Suprapubic skin (tissue), 4 donors: ENCODE data around the gene B3GNT9. TPM values are rescaled to one million over a fixed set of nuclear protein-coding genes. Genes with fewer than 3 reads are reported as not detected.

ENCODE experiments used
- DNase-seq, 2 donors: peaks; one replicate each; pipeline ENCODE4 v3.0.0-alpha.2; 2019; ENCODE audit warnings: low spot score in 2 of 2
- H3K27ac ChIP-seq: fragments of 200-600 bp; sonication (generic); one replicate; pipeline ENCODE4 v1.5.1; 2019
- H3K27me3 ChIP-seq: fragments of 200-600 bp; sonication (generic); one replicate; pipeline ENCODE4 v1.5.1; 2019
- H3K36me3 ChIP-seq: fragments of 200-600 bp; sonication (generic); one replicate; pipeline ENCODE4 v1.5.1; 2019
- H3K4me1 ChIP-seq: fragments of 200-600 bp; sonication (generic); one replicate; pipeline ENCODE4 v1.5.1; 2019
- H3K4me3 ChIP-seq: fragments of 200-600 bp; sonication (generic); one replicate; pipeline ENCODE4 v1.5.1; 2019; ENCODE audit warnings: mild to moderate bottlenecking
- H3K9me3 ChIP-seq: fragments of 200-600 bp; sonication (generic); one replicate; pipeline ENCODE4 v1.5.1; 2019
- EP300 ChIP-seq: sonication (generic); formaldehyde crosslinking; IDR thresholded peaks from one replicate; pipeline ENCODE4 v1.6.1; 2017; ENCODE audit warnings: antibody characterized with exemption
- POLR2A ChIP-seq, 2 donors: fragments of 450-650 bp; IDR thresholded peaks; one replicate each; pipeline ENCODE4 v1.6.1; 2017; ENCODE audit warnings: antibody characterized with exemption in 2 of 2, mild to moderate bottlenecking in 2 of 2, moderate library complexity in 2 of 2
- POLR2AphosphoS5 ChIP-seq, 3 donors: sonication (generic); formaldehyde crosslinking; IDR thresholded peaks; one replicate each; pipeline ENCODE4 v1.6.1; 2017; ENCODE audit warnings: antibody characterized with exemption in 3 of 3
- WGBS: methylation state at CpG from one replicate; pipeline ENCODE4 v1.1.5; 2018; 5-methylcytosine and 5-hydroxymethylcytosine counted together
- total RNA-seq, 4 donors: library from RNA; depleted of rRNA; stranded (reverse); fragments of >200 nt; gene quantifications; one replicate each; pipeline ENCODE4 v1.1.0, GENCODE V29; 2016
- TF ChIP-seq, protein P1 (sequence below), 2 donors: fragments of 200-600 bp in 1 of 2; fragments of 450-650 bp in 1 of 2; sonication (generic) in 1 of 2; IDR thresholded peaks; one replicate each; pipeline ENCODE4 v1.5.1; 2016 to 2019; ENCODE audit warnings: antibody characterized with exemption in 2 of 2, mild to moderate bottlenecking in 1 of 2, moderate library complexity in 1 of 2

Gene B3GNT9
- total RNA-seq, 4 donors from 2014 or later: 7.5 to 9.7 (median 9.0) TPM

DNA sequence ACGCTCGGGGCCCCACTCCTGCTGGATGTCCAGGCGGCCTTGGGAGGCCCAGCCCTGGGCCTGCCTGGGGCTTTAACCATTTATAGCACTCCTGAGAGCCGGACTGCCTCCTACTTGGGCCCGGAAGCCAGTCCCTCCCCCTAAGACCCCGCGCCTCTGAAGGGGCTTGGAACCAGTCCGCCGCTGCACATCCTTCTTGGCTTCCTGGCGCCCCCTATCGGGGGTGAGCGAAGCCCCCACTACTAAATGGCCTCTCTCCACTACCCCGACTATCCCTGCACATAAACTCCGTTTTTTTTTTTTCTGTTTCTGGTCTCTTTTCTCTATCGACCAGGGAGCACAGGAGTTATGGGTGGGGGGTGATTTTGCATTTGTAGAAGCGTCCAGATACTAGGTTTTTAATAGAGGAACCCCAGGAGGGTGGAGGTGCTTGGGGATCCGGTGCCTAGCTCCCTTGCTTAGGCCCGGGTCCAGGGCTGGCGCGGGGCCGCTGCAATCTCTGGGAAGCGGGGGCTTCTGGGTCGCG is 18.9 kb upstream of the B3GNT9 start:
- WGBS: 6% methylated on average over 21 of the region's 24 CpGs
- no peak for DNase-seq
- H3K4me1 ChIP-seq: peaks cover 73% of the 10 kb centered on the region
- H3K27ac ChIP-seq: peak overlapping the region; percentile 94
- H3K4me3 ChIP-seq: peak overlapping the region; percentile 56
- peaks cover 15% of the 10 kb centered on the region for H3K36me3 ChIP-seq
- TF ChIP-seq POLR2A (IDR thresholded peaks at IDR 0.05): no peak
- TF ChIP-seq, protein P1, sequence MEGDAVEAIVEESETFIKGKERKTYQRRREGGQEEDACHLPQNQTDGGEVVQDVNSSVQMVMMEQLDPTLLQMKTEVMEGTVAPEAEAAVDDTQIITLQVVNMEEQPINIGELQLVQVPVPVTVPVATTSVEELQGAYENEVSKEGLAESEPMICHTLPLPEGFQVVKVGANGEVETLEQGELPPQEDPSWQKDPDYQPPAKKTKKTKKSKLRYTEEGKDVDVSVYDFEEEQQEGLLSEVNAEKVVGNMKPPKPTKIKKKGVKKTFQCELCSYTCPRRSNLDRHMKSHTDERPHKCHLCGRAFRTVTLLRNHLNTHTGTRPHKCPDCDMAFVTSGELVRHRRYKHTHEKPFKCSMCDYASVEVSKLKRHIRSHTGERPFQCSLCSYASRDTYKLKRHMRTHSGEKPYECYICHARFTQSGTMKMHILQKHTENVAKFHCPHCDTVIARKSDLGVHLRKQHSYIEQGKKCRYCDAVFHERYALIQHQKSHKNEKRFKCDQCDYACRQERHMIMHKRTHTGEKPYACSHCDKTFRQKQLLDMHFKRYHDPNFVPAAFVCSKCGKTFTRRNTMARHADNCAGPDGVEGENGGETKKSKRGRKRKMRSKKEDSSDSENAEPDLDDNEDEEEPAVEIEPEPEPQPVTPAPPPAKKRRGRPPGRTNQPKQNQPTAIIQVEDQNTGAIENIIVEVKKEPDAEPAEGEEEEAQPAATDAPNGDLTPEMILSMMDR (IDR thresholded peaks at IDR 0.05): peak; percentile 0 to 43
- H3K27me3 ChIP-seq: no peaks in the 10 kb centered on the region
- no peaks in the 10 kb centered on the region for H3K9me3 ChIP-seq

- no peak overlapping the region for H3K4me3 ChIP-seq
- TF ChIP-seq POLR2A (IDR thresholded peaks at IDR 0.05) (no peak), EP300 (no peak), POLR2AphosphoS5 (IDR thresholded peaks at IDR 0.05) (no peak)
- TF ChIP-seq, protein P1 (IDR thresholded peaks at IDR 0.05): no peak
- DNase-seq: no peak
- H3K4me1 ChIP-seq: peaks cover 73% of the 10 kb centered on the region
- no peaks in the 10 kb centered on the region for H3K27me3 ChIP-seq
- H3K27ac ChIP-seq: no peak overlapping the region
- no peaks in the 10 kb centered on the region for H3K9me3 ChIP-seq
- H3K36me3 ChIP-seq: peaks cover 15% of the 10 kb centered on the region
- 75% methylated on average over 2 of the region's 9 CpGs for WGBS
Measured at GRCh38 chr16:67169011-67169451, 18.2 kb upstream of the B3GNT9 start.

DNA sequence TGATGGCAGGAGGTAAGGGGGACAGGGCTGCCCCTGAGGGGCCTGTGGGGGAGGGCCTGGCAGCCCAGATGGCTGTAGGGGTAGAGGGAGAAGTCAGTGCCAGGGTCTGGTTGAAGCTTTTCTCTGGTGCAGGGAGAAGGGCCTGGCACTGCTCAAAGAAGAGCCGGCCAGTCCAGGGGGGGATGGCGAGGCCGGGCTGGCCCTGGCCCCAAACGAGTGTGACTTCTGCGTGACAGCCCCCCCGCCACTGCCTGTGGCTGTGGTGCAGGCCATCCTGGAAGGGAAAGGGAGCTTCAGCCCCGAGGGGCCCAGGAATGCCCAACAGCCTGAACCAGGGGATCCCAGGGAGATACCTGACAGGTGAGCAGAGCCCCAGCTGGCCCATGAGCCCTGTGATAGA is 16.8 kb upstream of the B3GNT9 start:
- Histone ChIP-seq H3K27me3 (no peaks in the 10 kb centered on the region), H3K36me3 (peaks cover 15% of the 10 kb centered on the region), H3K27ac (no peak overlapping the region), H3K4me3 (no peak overlapping the region), H3K9me3 (no peaks in the 10 kb centered on the region), H3K4me1 (peaks cover 73% of the 10 kb centered on the region)
- WGBS: no CpG with 5 or more reads among the region's 7 CpGs
- no peak for DNase-seq
- TF ChIP-seq POLR2A (IDR thresholded peaks at IDR 0.05): no peak
- TF ChIP-seq, protein P1 (IDR thresholded peaks at IDR 0.05): no peak
- no peak for TF ChIP-seq POLR2AphosphoS5 (IDR thresholded peaks at IDR 0.05)
- TF ChIP-seq EP300: no peak

GRCh38 chr16:67166598-67167168 is 15.9 kb upstream of the B3GNT9 start:
- Histone ChIP-seq H3K4me1 (peaks cover 74% of the 10 kb centered on the region), H3K4me3 (no peak overlapping the region), H3K27me3 (no peaks in the 10 kb centered on the region), H3K36me3 (peaks cover 15% of the 10 kb centered on the region), H3K9me3 (no peaks in the 10 kb centered on the region), H3K27ac (no peak overlapping the region)
- DNase-seq: no peak
- no peak for TF ChIP-seq POLR2AphosphoS5 (IDR thresholded peaks at IDR 0.05)
- no peak for TF ChIP-seq POLR2A (IDR thresholded peaks at IDR 0.05)
- 97% methylated on average over 3 of the region's 5 CpGs for WGBS

GRCh38 chr16:67166110-67166547 is 15.3 kb upstream of the B3GNT9 start:
- Histone ChIP-seq H3K36me3 (peaks cover 15% of the 10 kb centered on the region), H3K27ac (no peak overlapping the region), H3K4me3 (no peak overlapping the region), H3K9me3 (no peaks in the 10 kb centered on the region), H3K4me1 (peaks cover 74% of the 10 kb centered on the region), H3K27me3 (no peaks in the 10 kb centered on the region)
- no peak for TF ChIP-seq EP300
- no peak for TF ChIP-seq POLR2A (IDR thresholded peaks at IDR 0.05)
- TF ChIP-seq POLR2AphosphoS5 (IDR thresholded peaks at IDR 0.05): no peak
- TF ChIP-seq, protein P1 (IDR thresholded peaks at IDR 0.05): no peak
- no peak for DNase-seq
- WGBS: 64% methylated on average over 17 of the region's 18 CpGs
